ENCODE results near the gene DHX58. TPM values are rescaled to one million over a fixed set of nuclear protein-coding genes. Genes with fewer than 3 reads are reported as not detected.

DHX58 gene
- total and polyA plus RNA-seq, 2 donors (not counting 3 experiments of a cell fraction or from before 2014, with no cell fraction given), result 3.1 to 9.0 TPM

DNA sequence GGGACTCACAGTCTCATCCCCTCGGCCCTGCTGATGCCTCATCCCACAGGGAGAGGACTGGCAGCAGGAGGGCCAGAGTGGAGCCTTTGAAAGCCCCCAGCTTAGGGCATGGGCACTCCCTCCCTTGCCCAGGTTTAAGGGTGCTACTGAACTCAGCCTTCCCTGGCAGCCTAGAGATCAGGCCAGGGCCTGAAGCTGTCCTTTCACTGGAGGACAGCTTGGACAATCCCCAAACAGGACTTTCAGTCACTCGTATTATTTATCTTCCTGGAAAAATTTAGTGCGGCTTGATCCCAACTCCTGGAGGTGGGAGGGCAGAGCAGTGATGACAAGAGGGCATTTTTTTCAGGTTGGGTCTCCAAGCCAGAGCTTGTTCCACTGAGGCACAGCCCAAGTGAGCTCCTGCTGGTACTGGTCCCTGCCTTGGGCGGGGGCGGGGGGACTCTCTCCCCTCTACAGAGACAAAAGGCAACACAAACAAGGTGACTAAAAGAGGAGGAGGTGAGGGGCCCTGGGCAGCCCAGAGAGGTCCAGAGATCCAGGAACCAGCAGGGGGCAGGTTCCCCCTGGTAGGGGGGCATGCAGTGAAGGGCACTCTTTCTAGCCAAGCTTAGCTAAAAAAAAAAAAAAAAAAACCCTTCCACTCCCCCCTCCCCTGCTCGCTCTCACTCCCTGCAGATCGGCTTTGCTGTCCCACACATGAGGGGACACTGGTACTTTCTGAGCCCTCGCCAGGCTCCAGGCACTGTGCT is 16.0 kb downstream of the DHX58 start:
- no TSS peak for BruUV-seq (replicated peaks)
- TF ChIP-seq FOS (IDR thresholded peaks at IDR 0.05; ENCODE audit: borderline replicate concordance, insufficient read depth, low read length) (no peak), JUN (IDR thresholded peaks at IDR 0.05; ENCODE audit: borderline replicate concordance, insufficient read depth, insufficient read length, low read depth) (no peak), MYC (IDR thresholded peaks at IDR 0.05; ENCODE audit: low read depth, low read length) (no peak), GATA2 (IDR thresholded peaks at IDR 0.05; ENCODE audit: insufficient read depth, insufficient read length, low read depth, low read length) (no peak), EZH2 (IDR thresholded peaks at IDR 0.05; ENCODE audit: borderline replicate concordance, low read depth, low read length, severe bottlenecking) (no peak), POLR2AphosphoS5 (IDR thresholded peaks at IDR 0.05; ENCODE audit: insufficient read depth, low read depth, low read length) (no peak), POLR2A (IDR thresholded peaks at IDR 0.05; ENCODE audit: low read depth, low read length) (no peak)
- TF ChIP-seq, protein P1, sequence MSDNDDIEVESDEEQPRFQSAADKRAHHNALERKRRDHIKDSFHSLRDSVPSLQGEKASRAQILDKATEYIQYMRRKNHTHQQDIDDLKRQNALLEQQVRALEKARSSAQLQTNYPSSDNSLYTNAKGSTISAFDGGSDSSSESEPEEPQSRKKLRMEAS (IDR thresholded peaks at IDR 0.05; ENCODE audit: insufficient read depth, insufficient read length), result no peak
- TF ChIP-seq, protein P2, sequence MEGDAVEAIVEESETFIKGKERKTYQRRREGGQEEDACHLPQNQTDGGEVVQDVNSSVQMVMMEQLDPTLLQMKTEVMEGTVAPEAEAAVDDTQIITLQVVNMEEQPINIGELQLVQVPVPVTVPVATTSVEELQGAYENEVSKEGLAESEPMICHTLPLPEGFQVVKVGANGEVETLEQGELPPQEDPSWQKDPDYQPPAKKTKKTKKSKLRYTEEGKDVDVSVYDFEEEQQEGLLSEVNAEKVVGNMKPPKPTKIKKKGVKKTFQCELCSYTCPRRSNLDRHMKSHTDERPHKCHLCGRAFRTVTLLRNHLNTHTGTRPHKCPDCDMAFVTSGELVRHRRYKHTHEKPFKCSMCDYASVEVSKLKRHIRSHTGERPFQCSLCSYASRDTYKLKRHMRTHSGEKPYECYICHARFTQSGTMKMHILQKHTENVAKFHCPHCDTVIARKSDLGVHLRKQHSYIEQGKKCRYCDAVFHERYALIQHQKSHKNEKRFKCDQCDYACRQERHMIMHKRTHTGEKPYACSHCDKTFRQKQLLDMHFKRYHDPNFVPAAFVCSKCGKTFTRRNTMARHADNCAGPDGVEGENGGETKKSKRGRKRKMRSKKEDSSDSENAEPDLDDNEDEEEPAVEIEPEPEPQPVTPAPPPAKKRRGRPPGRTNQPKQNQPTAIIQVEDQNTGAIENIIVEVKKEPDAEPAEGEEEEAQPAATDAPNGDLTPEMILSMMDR (IDR thresholded peaks at IDR 0.05; ENCODE audit: extremely low read depth in 1 of 2, insufficient read depth in 1 of 2, low read depth in 1 of 2, low read length in 2 of 2), result no peak
- Histone ChIP-seq H3K4me2 (ENCODE audit: insufficient read depth, low read length) (no peak overlapping the region), H3K4me3 (replicated peaks in 1 of 3; ENCODE audit: insufficient read depth in 1 of 3, low read depth in 1 of 3, low read length in 3 of 3) (no peak overlapping the region), H3K9me3 (replicated peaks; ENCODE audit: control insufficient read depth, insufficient read depth, low read length) (no peaks in the 10 kb centered on the region), H3K4me1 (ENCODE audit: control insufficient read depth, extremely low read depth, insufficient read depth, low read length) (peaks cover 3% of the 10 kb centered on the region), H2AFZ (ENCODE audit: low read depth, low read length) (no peak overlapping the region), H3K36me3 (ENCODE audit: control insufficient read depth in 2 of 2, extremely low read depth in 1 of 2, insufficient read depth in 2 of 2, low read length in 2 of 2) (no peaks in the 10 kb centered on the region), H3K27me3 (ENCODE audit: control insufficient read depth in 2 of 2, insufficient read depth in 2 of 2, low read length in 2 of 2) (peaks cover 14 to 20% of the 10 kb centered on the region in 2 experiments), H4K20me1 (replicated peaks; ENCODE audit: control insufficient read depth, extremely low read depth, insufficient read depth, low read length) (no peaks in the 10 kb centered on the region), H3K27ac (ENCODE audit: insufficient read depth, low read depth, low read length) (no peak overlapping the region), H3K79me2 (ENCODE audit: control insufficient read depth, insufficient read depth, low read length) (no peaks in the 10 kb centered on the region), H3K9ac (replicated peaks; ENCODE audit: extremely low read depth, insufficient read depth, low read length) (no peak overlapping the region), H3K9me1 (replicated peaks; ENCODE audit: control insufficient read depth, extremely low read depth, insufficient read depth, low read length) (no peaks in the 10 kb centered on the region)
- DNase-seq (ENCODE audit: low read depth, low spot score), result no peak
- POLR2A ChIA-PET, result interaction anchor here (0.5 kb wide), 1 partner anchor 12 kb away, joined by 3 read pairs; no protein-coding TSS in a partner anchor
- intact Hi-C loops (cut with micrococcal nuclease), result no loop called here
- dilution Hi-C loops (cut with MboI; ENCODE audit: extremely low pct_ligation_motif_present, low sequenced_read_pairs), result no loop called here
- CTCF ChIA-PET, result interaction anchor here (0.8 to 2.3 kb wide), 6 partner anchors 16 to 77 kb away, joined by 3 to 8 read pairs (median 4); partner anchors contain the start of genes DHX58 and NKIRAS2
- FAIRE-seq, result no peak

Measured in endothelial cell of umbilical vein (primary cell).